ENCODE measurements around the gene EML4. TPM values are rescaled to one million over a fixed set of nuclear protein-coding genes. Genes with fewer than 3 reads are reported as not detected.
"Not testable (repeated sequence)": the region's sequence is repeated elsewhere in the genome, so short reads cannot be mapped to it uniquely, and the experiment has no call there.

EML4 gene
- total RNA-seq, 1 experiment from 2014 or later = 38.3 TPM

DNA sequence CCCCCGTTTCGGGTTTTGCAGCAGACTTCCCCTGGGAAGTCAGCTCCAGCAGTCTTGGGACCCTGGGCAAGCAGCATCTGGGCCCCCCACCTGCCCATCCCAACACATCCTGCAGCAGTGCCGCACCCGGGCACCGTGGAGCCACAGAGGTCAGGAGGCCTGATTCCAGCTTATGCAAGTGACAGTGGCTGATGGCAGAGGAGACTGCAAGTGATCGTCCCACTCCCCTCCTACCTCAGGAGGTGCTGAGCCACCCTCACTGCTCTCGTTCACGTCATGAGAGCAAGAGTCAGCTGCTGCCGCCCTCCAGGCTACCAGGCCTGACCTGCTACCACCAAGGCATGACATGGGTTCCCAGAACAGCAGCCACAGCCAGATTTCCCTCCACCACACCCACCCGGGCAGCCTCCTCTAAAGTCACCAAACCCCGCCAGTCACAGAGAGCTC lies 173.7 kb downstream of the EML4 start:
- Histone ChIP-seq H3K27me3 (ENCODE audit: low read length) (no peaks in the 10 kb centered on the region), H3K4me3 (ENCODE audit: low read length) (no peak overlapping the region), H3K9me2 (replicated peaks; ENCODE audit: low read length) (no peaks in the 10 kb centered on the region), H3F3A (ENCODE audit: low read length, unreplicated experiment) (no peaks in the 10 kb centered on the region), H3K9ac (ENCODE audit: low read length) (no peak overlapping the region), H3K27ac (ENCODE audit: low read length) (no peak overlapping the region), H3K9me3 (ENCODE audit: low read length) (no peaks in the 10 kb centered on the region), H3K79me2 (ENCODE audit: low read length) (peaks cover 51% of the 10 kb centered on the region), H3K4me2 (ENCODE audit: low read length) (peak overlapping the region; percentile 14), H3K4me1 (ENCODE audit: insufficient read depth, low read length) (peaks cover 12% of the 10 kb centered on the region), H2AFZ (ENCODE audit: low read length) (no peak overlapping the region), H4K20me1 (ENCODE audit: low read length) (no peaks in the 10 kb centered on the region), H3K36me3 (ENCODE audit: low read depth, low read length) (peaks cover 15% of the 10 kb centered on the region; the same call in 1 of the 2 replicates)
- TF ChIP-seq, protein P1, sequence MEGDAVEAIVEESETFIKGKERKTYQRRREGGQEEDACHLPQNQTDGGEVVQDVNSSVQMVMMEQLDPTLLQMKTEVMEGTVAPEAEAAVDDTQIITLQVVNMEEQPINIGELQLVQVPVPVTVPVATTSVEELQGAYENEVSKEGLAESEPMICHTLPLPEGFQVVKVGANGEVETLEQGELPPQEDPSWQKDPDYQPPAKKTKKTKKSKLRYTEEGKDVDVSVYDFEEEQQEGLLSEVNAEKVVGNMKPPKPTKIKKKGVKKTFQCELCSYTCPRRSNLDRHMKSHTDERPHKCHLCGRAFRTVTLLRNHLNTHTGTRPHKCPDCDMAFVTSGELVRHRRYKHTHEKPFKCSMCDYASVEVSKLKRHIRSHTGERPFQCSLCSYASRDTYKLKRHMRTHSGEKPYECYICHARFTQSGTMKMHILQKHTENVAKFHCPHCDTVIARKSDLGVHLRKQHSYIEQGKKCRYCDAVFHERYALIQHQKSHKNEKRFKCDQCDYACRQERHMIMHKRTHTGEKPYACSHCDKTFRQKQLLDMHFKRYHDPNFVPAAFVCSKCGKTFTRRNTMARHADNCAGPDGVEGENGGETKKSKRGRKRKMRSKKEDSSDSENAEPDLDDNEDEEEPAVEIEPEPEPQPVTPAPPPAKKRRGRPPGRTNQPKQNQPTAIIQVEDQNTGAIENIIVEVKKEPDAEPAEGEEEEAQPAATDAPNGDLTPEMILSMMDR (conservative IDR thresholded peaks at IDR 0.05; ENCODE audit: low read depth, low read length) = no peak
- TF ChIP-seq EZH2phosphoT487 (IDR thresholded peaks at IDR 0.05; ENCODE audit: borderline replicate concordance, low read length) (no peak), EZH2 (IDR thresholded peaks at IDR 0.05; ENCODE audit: low read length, unreplicated experiment) (no peak)
- intact Hi-C loops (cut with micrococcal nuclease) = no loop called here
- POLR2A ChIA-PET (ENCODE audit: unreplicated experiment) = no interaction called here
- ATAC-seq (no peak; the same call in 1 of the 2 replicates), DNase-seq (no peak)
- BruUV-seq (replicated peaks) = no TSS peak
- CTCF ChIA-PET = no interaction called here

DNA sequence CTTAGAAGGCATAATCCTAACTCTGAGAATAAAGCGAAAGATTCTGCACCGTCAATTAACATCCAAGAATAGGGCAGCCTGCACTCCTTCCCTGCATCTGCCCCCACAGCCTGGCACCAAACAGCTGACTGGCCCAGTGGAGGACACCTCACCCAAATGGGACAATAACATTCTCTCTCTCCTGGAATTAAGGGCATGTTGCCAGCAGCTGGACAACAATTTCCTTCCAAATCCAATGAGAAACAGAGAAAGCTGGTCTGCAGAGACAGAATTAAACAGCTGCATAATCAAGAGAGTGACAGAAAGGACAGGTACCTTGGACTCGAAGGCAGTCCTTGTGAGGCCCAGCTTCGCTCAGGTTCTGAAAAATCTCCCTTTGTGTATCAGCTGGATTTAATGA lies 176.8 kb downstream of the EML4 start:
- no peaks in the 10 kb centered on the region for H3F3A ChIP-seq (ENCODE audit: low read length, unreplicated experiment)
- ChIA-PET POLR2A (ENCODE audit: unreplicated experiment) (no interaction called here), CTCF (no interaction called here)
- intact Hi-C loops (cut with micrococcal nuclease) = no loop called here
- no peak overlapping the region for H3K4me3 ChIP-seq (ENCODE audit: low read length)
- ATAC-seq (no peak), DNase-seq (no peak)
- no peaks in the 10 kb centered on the region for H3K27me3 ChIP-seq (ENCODE audit: low read length)
- H3K4me2 ChIP-seq (ENCODE audit: low read length) = no peak overlapping the region
- BruUV-seq (replicated peaks) = no TSS peak
- no peak overlapping the region for H3K27ac ChIP-seq (ENCODE audit: low read length)
- H3K36me3 ChIP-seq (ENCODE audit: low read depth, low read length) = peaks cover 17% of the 10 kb centered on the region; the same call in 1 of the 2 replicates
- peaks cover 12% of the 10 kb centered on the region for H3K4me1 ChIP-seq (ENCODE audit: insufficient read depth, low read length)
- TF ChIP-seq, protein P1 (conservative IDR thresholded peaks at IDR 0.05; ENCODE audit: low read depth, low read length) = no peak
- TF ChIP-seq EZH2 (IDR thresholded peaks at IDR 0.05; ENCODE audit: low read length, unreplicated experiment) (no peak), EZH2phosphoT487 (IDR thresholded peaks at IDR 0.05; ENCODE audit: borderline replicate concordance, low read length) (no peak)
- no peak overlapping the region for H2AFZ ChIP-seq (ENCODE audit: low read length)
- no peaks in the 10 kb centered on the region for H3K9me3 ChIP-seq (ENCODE audit: low read length)
- H3K9me2 ChIP-seq (replicated peaks; ENCODE audit: low read length) = no peaks in the 10 kb centered on the region
- H4K20me1 ChIP-seq (ENCODE audit: low read length) = no peaks in the 10 kb centered on the region
- peaks cover 81% of the 10 kb centered on the region for H3K79me2 ChIP-seq (ENCODE audit: low read length)
- H3K9ac ChIP-seq (ENCODE audit: low read length) = no peak overlapping the region

- H3K27me3 ChIP-seq (ENCODE audit: low read length); H3K9me2 ChIP-seq (replicated peaks; ENCODE audit: low read length); ATAC-seq; H3K9me3 ChIP-seq (ENCODE audit: low read length); H3K27ac ChIP-seq (ENCODE audit: low read length); H4K20me1 ChIP-seq (ENCODE audit: low read length); CTCF ChIA-PET; H3K4me2 ChIP-seq (ENCODE audit: low read length); DNase-seq; H3F3A ChIP-seq (ENCODE audit: low read length, unreplicated experiment); H2AFZ ChIP-seq (ENCODE audit: low read length); H3K4me3 ChIP-seq (ENCODE audit: low read length); H3K9ac ChIP-seq (ENCODE audit: low read length); POLR2A ChIA-PET (ENCODE audit: unreplicated experiment); BruUV-seq (replicated peaks); intact Hi-C loops (cut with micrococcal nuclease): not testable (repeated sequence)
- Histone ChIP-seq H3K79me2 (ENCODE audit: low read length) (peaks cover 81% of the 10 kb centered on the region), H3K4me1 (ENCODE audit: insufficient read depth, low read length) (peaks cover 12% of the 10 kb centered on the region), H3K36me3 (ENCODE audit: low read depth, low read length) (peaks cover 25% of the 10 kb centered on the region; the same call in 1 of the 2 replicates)
Observed at GRCh38 chr2:42346856-42347255, 177.7 kb downstream of the EML4 start.

GRCh38 chr2:42347518-42347917 lies 178.4 kb downstream of the EML4 start:
- H3K9me3 ChIP-seq (ENCODE audit: low read length); H3K27ac ChIP-seq (ENCODE audit: low read length): not testable (repeated sequence)

More at GRCh38 chr2:42347518-42347917, 178.4 kb downstream of the EML4 start:
- POLR2A ChIA-PET (ENCODE audit: unreplicated experiment); H3K4me2 ChIP-seq (ENCODE audit: low read length); H3K27me3 ChIP-seq (ENCODE audit: low read length); H3K4me3 ChIP-seq (ENCODE audit: low read length); H3K9ac ChIP-seq (ENCODE audit: low read length); CTCF ChIA-PET; H3F3A ChIP-seq (ENCODE audit: low read length, unreplicated experiment); BruUV-seq (replicated peaks); H4K20me1 ChIP-seq (ENCODE audit: low read length); intact Hi-C loops (cut with micrococcal nuclease); H2AFZ ChIP-seq (ENCODE audit: low read length); H3K9me2 ChIP-seq (replicated peaks; ENCODE audit: low read length); DNase-seq; ATAC-seq; H3K4me1 ChIP-seq (ENCODE audit: insufficient read depth, low read length): not testable (repeated sequence)
- Histone ChIP-seq H3K79me2 (ENCODE audit: low read length) (peaks cover 84% of the 10 kb centered on the region), H3K36me3 (ENCODE audit: low read depth, low read length) (peaks cover 25% of the 10 kb centered on the region; the same call in 1 of the 2 replicates)
